ENCODE data around the gene SLAIN1. TPM values are rescaled to one million over a fixed set of nuclear protein-coding genes. Genes with fewer than 3 reads are reported as not detected.

SLAIN1 gene
- total and polyA plus RNA-seq, 2 of the 13 experiments (the other 11 are each of a cell fraction or from before 2014, with no cell fraction given): 1.2 to 4.5 TPM

- TF ChIP-seq PRDM10 (CRISPR knock-in tag; IDR thresholded peaks at IDR 0.05; ENCODE audit: low read depth) (no peak), ARHGAP35 (CRISPR knock-in tag; IDR thresholded peaks at IDR 0.05; ENCODE audit: borderline replicate concordance) (no peak)
Measured at GRCh38 chr13:77749344-77749880, 51.9 kb downstream of the SLAIN1 start (continued).

- no TSS peak for BruUV-seq (replicated peaks)
- POLR2A ChIA-PET: no interaction called here
- no peaks in the 10 kb centered on the region for H4K20me1 ChIP-seq (ENCODE audit: insufficient read depth, low read length)
- no peaks in the 10 kb centered on the region for H3K27me3 ChIP-seq (ENCODE audit: control insufficient read depth in 1 of 2, insufficient read depth in 2 of 2, low read length in 2 of 2)
- CTCF ChIA-PET (ENCODE audit: low intra/inter-chr PET ratio, low total read pairs): interaction anchor here (2.6 kb wide), 1 partner anchor 159 kb away, joined by 21 read pairs; no protein-coding TSS in a partner anchor
- FAIRE-seq (peak; percentile 87), DNase-seq (ENCODE audit: low spot score) (peak; percentile 41), ATAC-seq (peak; percentile 75)
- H3K4me1 ChIP-seq (ENCODE audit: insufficient read depth, low read length): no peaks in the 10 kb centered on the region
- in situ Hi-C loops (cut with HindIII; ENCODE audit: extremely low pct_ligation_motif_present, low pct_unique_long_range_greater_than_20kb): loop anchor here (5.0 kb wide), 1 partner anchor 159 kb away; no protein-coding TSS in a partner anchor
- no peaks in the 10 kb centered on the region for H3K79me2 ChIP-seq (ENCODE audit: insufficient read depth, low read length)
- intact Hi-C loops (cut with micrococcal nuclease; ENCODE audit: unreplicated experiment): loop anchor here (1.0 kb wide), 2 partner anchors 25 to 158 kb away; no protein-coding TSS in a partner anchor
- H3K27ac ChIP-seq (ENCODE audit: extremely low read length, insufficient read depth, low read length): no peak overlapping the region
- no peak overlapping the region for H3K9ac ChIP-seq (ENCODE audit: insufficient read depth, low read depth, low read length)
- no peak overlapping the region for H3K4me3 ChIP-seq (replicated peaks in 1 of 3; ENCODE audit: insufficient read depth in 1 of 3, low read depth in 2 of 3, low read length in 3 of 3)
- no peaks in the 10 kb centered on the region for H3K36me3 ChIP-seq (replicated peaks in 1 of 2; ENCODE audit: control insufficient read depth in 1 of 2, insufficient read depth in 2 of 2, low read length in 2 of 2)
- no peaks in the 10 kb centered on the region for H3K9me3 ChIP-seq (ENCODE audit: low read length)
- no peak overlapping the region for H3K4me2 ChIP-seq (ENCODE audit: low read depth, low read length)
- no peak overlapping the region for H2AFZ ChIP-seq (ENCODE audit: low read length)
- WGBS (ENCODE audit: low lambda C conversion rate): 64% methylated on average over 5 of the region's 5 CpGs
- TF ChIP-seq ZBTB38 (CRISPR knock-in tag; IDR thresholded peaks at IDR 0.05) (no peak), ZNF598 (CRISPR knock-in tag; IDR thresholded peaks at IDR 0.05; ENCODE audit: borderline replicate concordance) (no peak), ZNF234 (CRISPR knock-in tag; conservative IDR thresholded peaks at IDR 0.05) (no peak), PHB2 (IDR thresholded peaks at IDR 0.05; ENCODE audit: partially characterized antibody) (no peak), STAG1 (CRISPR knock-in tag; IDR thresholded peaks at IDR 0.05) (peak; percentile 80), CTCF (CRISPR knock-in tag; IDR thresholded peaks at IDR 0.05) (peak; percentile 78), PAXIP1 (CRISPR knock-in tag; conservative IDR thresholded peaks at IDR 0.05) (no peak), ZNF660 (CRISPR knock-in tag; IDR thresholded peaks at IDR 0.05; ENCODE audit: borderline replicate concordance, low read depth) (no peak), SMC3 (IDR thresholded peaks at IDR 0.05; ENCODE audit: low read length) (peak; percentile 72)
Measured at GRCh38 chr13:77751513-77752456, 54.3 kb downstream of the SLAIN1 start.

Data from HepG2 (cell line).